ENCODE measurements around the gene STX7. TPM values are rescaled to one million over a fixed set of nuclear protein-coding genes. Genes with fewer than 3 reads are reported as not detected.
A peak's percentile ranks its signal among the peaks of the same experiment; 100 is the strongest.

The STX7 gene
- total and polyA plus RNA-seq, 10 donors = 14.4 to 114 (median 80.7) TPM

- DNase-seq = no peak
- no peak for TF ChIP-seq CTCF (IDR thresholded peaks at IDR 0.05 in 8 of 11, conservative IDR thresholded peaks at IDR 0.05 in 3 of 11)
- TF ChIP-seq POLR2A (IDR thresholded peaks at IDR 0.05) = no peak
- no peak for TF ChIP-seq POLR2AphosphoS5 (IDR thresholded peaks at IDR 0.05)
- 58 to 72% (median 67%) methylated on average over 2 of the region's 2 CpGs for WGBS, 5 donors
- Histone ChIP-seq H3K4me3 (no peak overlapping the region), H3K9me3 (no peaks in the 10 kb centered on the region), H3K36me3 (peaks cover 0 to 57% (median 18%) of the 10 kb centered on the region in 6 donors), H3K27me3 (replicated peaks in 1 of 7) (no peaks in the 10 kb centered on the region), H3K27ac (peak overlapping the region in 1 of 8 donors; percentile 12), H3K4me1 (peaks cover 27 to 97% (median 83%) of the 10 kb centered on the region in 6 donors)
- intact Hi-C loops (cut with DNase I; ENCODE audit: low total_unique reads) = no loop called here
Observed at GRCh38 chr6:132506461-132506860, 6.5 kb downstream of the STX7 start.

GRCh38 chr6:132505158-132505557, 7.8 kb downstream of the STX7 start:
- Histone ChIP-seq H3K4me1 (peaks cover 22 to 97% (median 81%) of the 10 kb centered on the region in 6 donors), H3K36me3 (peaks cover 0 to 70% (median 22%) of the 10 kb centered on the region in 6 donors), H3K4me3 (peak overlapping the region in 1 of 8 donors; percentile 6), H3K27me3 (replicated peaks in 1 of 7) (no peaks in the 10 kb centered on the region), H3K27ac (peak overlapping the region in 3 of 8 donors; percentile 7 to 68 (median 8)), H3K9me3 (no peaks in the 10 kb centered on the region)
- WGBS, 5 donors = 71 to 82% (median 76%) methylated on average over 1 of the region's 1 CpG
- TF ChIP-seq POLR2A (IDR thresholded peaks at IDR 0.05) = no peak
- TF ChIP-seq CTCF (IDR thresholded peaks at IDR 0.05 in 8 of 11, conservative IDR thresholded peaks at IDR 0.05 in 3 of 11) = no peak
- TF ChIP-seq POLR2AphosphoS5 (IDR thresholded peaks at IDR 0.05) = no peak
- DNase-seq = no peak
- intact Hi-C loops (cut with DNase I; ENCODE audit: low total_unique reads) = no loop called here

GRCh38 chr6:132504757-132505156, 8.2 kb downstream of the STX7 start:
- no peak for DNase-seq
- H3K27me3 ChIP-seq (replicated peaks in 1 of 7) = no peaks in the 10 kb centered on the region
- peak overlapping the region in 3 of 8 donors; percentile 7 to 68 (median 8) for H3K27ac ChIP-seq
- peaks cover 0 to 74% (median 22%) of the 10 kb centered on the region in 6 donors for H3K36me3 ChIP-seq
- peaks cover 22 to 97% (median 81%) of the 10 kb centered on the region in 6 donors for H3K4me1 ChIP-seq
- TF ChIP-seq CTCF (IDR thresholded peaks at IDR 0.05 in 8 of 11, conservative IDR thresholded peaks at IDR 0.05 in 3 of 11) (no peak), POLR2A (IDR thresholded peaks at IDR 0.05) (no peak), POLR2AphosphoS5 (IDR thresholded peaks at IDR 0.05) (no peak)
- 77 to 85% (median 82%) methylated on average over 5 of the region's 5 CpGs for WGBS, 5 donors
- no peaks in the 10 kb centered on the region for H3K9me3 ChIP-seq
- intact Hi-C loops (cut with DNase I; ENCODE audit: low total_unique reads) = no loop called here
- peak overlapping the region in 1 of 8 donors; percentile 6 for H3K4me3 ChIP-seq

- Histone ChIP-seq H3K36me3 (peaks cover 0 to 71% (median 25%) of the 10 kb centered on the region in 6 donors), H3K27me3 (replicated peaks in 1 of 7) (no peaks in the 10 kb centered on the region), H3K27ac (peak overlapping the region; percentile 30 to 83 (median 72)), H3K4me3 (peak overlapping the region in 1 of 8 donors; percentile 24), H3K4me1 (peaks cover 20 to 98% (median 81%) of the 10 kb centered on the region in 6 donors), H3K9me3 (no peaks in the 10 kb centered on the region)
- 43 to 65% (median 55%) methylated on average over 4 of the region's 4 CpGs for WGBS, 5 donors
- intact Hi-C loops (cut with DNase I; ENCODE audit: low total_unique reads) = no loop called here
- DNase-seq = no peak
- TF ChIP-seq POLR2AphosphoS5 (IDR thresholded peaks at IDR 0.05) = no peak
- TF ChIP-seq CTCF (IDR thresholded peaks at IDR 0.05 in 8 of 11, conservative IDR thresholded peaks at IDR 0.05 in 3 of 11) = no peak
- no peak for TF ChIP-seq POLR2A (IDR thresholded peaks at IDR 0.05)
Observed at GRCh38 chr6:132499757-132500156, 13.2 kb downstream of the STX7 start.
